ENCODE results near the gene GOLGA6C. TPM values are rescaled to one million over a fixed set of nuclear protein-coding genes. Genes with fewer than 3 reads are reported as not detected.

GOLGA6C gene
- total and polyA plus RNA-seq, 9 of the 15 experiments (the other 6 are each of a cell fraction or from before 2014, with no cell fraction given) = not detected

GRCh38 chr15:75237316-75237982 is 20.7 kb upstream of the GOLGA6C start (continued):
- no peak for TF ChIP-seq ZBTB11 (CRISPR knock-in tag; IDR thresholded peaks at IDR 0.05)
- no peak for TF ChIP-seq MCM7 (IDR thresholded peaks at IDR 0.05)

- Histone ChIP-seq H2AFZ (ENCODE audit: low read depth, low read length) (no peak overlapping the region), H3K9me1 (ENCODE audit: control insufficient read depth, insufficient read depth, low read length) (no peaks in the 10 kb centered on the region), H3K4me2 (ENCODE audit: insufficient read depth, low read length) (no peak overlapping the region), H3K4me1 (replicated peaks in 1 of 2; ENCODE audit: control insufficient read depth in 2 of 2, insufficient read depth in 2 of 2, low read length in 2 of 2) (peaks cover 0 to 7% of the 10 kb centered on the region in 2 experiments; a peak in 1 of 5 replicates), H3K4me3 (no peak overlapping the region), H4K20me1 (replicated peaks; ENCODE audit: control insufficient read depth, insufficient read depth, low read length) (peaks cover 8% of the 10 kb centered on the region), H3K9ac (ENCODE audit: insufficient read depth in 1 of 2, low read depth in 2 of 2, low read length in 2 of 2) (peak overlapping the region in 1 of 2 experiments; percentile 10; a peak in 1 of 4 replicates), H3K36me3 (ENCODE audit: control insufficient read depth, insufficient read depth, low read length) (no peaks in the 10 kb centered on the region), H3K9me3 (replicated peaks; ENCODE audit: control insufficient read depth, insufficient read depth, low read depth, low read length) (no peaks in the 10 kb centered on the region), H3K27ac (ENCODE audit: extremely low read depth, low read depth, low read length) (no peak overlapping the region), H3K79me2 (ENCODE audit: control insufficient read depth, insufficient read depth, low read length) (no peaks in the 10 kb centered on the region), H3K27me3 (ENCODE audit: control insufficient read depth in 2 of 2, insufficient read depth in 2 of 2, low read length in 2 of 2) (peaks cover under 1 to 50% of the 10 kb centered on the region in 2 experiments; a peak in 4 of 5 replicates)
- no peak for FAIRE-seq
- ATAC-seq = no peak; the same call in 2 of the 3 replicates
- BruUV-seq (replicated peaks) = no TSS peak
- in situ Hi-C loops (cut with MboI) = loop anchor here (10.0 kb wide), 1 partner anchor 1153 kb away; the partner anchor contains the start of gene GOLGA6A
- CTCF ChIA-PET (ENCODE audit: low intra/inter-chr PET ratio) = no interaction called here
- peak in 1 of 4 experiments; percentile 2 for DNase-seq (ENCODE audit: extremely low read depth in 1 of 4, low spot score in 3 of 4)
- WGBS (ENCODE audit: insufficient coverage, low coverage, missing lambda C conversion rate) = 0% methylated on average over 5 of the region's 5 CpGs
- POLR2A ChIA-PET = interaction anchor here (1.4 kb wide), 1 partner anchor 8 kb away, joined by 4 read pairs; no protein-coding TSS in a partner anchor
- TF ChIP-seq NFATC3 (IDR thresholded peaks at IDR 0.05) = no peak
- TF ChIP-seq ZBTB34 (CRISPR knock-in tag; IDR thresholded peaks at IDR 0.05) = no peak
- TF ChIP-seq ZNF668 (CRISPR knock-in tag; IDR thresholded peaks at IDR 0.05) = no peak
- no peak for TF ChIP-seq ZNF239 (CRISPR knock-in tag; IDR thresholded peaks at IDR 0.05)
- TF ChIP-seq GMEB1 (CRISPR knock-in tag; IDR thresholded peaks at IDR 0.05) = no peak
- no peak for TF ChIP-seq FOXP4 (CRISPR knock-in tag; IDR thresholded peaks at IDR 0.05; ENCODE audit: borderline replicate concordance)
- intact Hi-C loops (cut with micrococcal nuclease) = no loop called here
Measured at GRCh38 chr15:75238150-75238549, 20.0 kb upstream of the GOLGA6C start.
